Smooth muscle cell (in vitro differentiated cells): ENCODE data around the gene LRTM2. TPM values are rescaled to one million over a fixed set of nuclear protein-coding genes. Genes with fewer than 3 reads are reported as not detected.
"Not testable (repeated sequence)": the region's sequence is repeated elsewhere in the genome, so short reads cannot be mapped to it uniquely, and the experiment has no call there.

Experiments
- DNase-seq: peaks from one replicate; lab custom pipeline; 2025; ENCODE audit not compliant: unreplicated experiment; lab: John Stamatoyannopoulos, UW
- H2AFZ ChIP-seq: fragments of 200-600 bp; sonication (generic); 2 replicates; pipeline ENCODE4 v1.6.0; 2016; ENCODE audit warnings: antibody characterized with exemption, low read depth, mild to moderate bottlenecking
- H3F3A ChIP-seq: fragments of 200-600 bp; sonication (generic); 2 replicates; pipeline ENCODE4 v1.6.0; 2017; ENCODE audit warnings: antibody characterized with exemption, low read depth
- H3K27ac ChIP-seq: fragments of 200-600 bp; sonication (generic); 2 replicates; pipeline ENCODE4 v1.5.1; 2016; ENCODE audit warnings: low read depth, mild to moderate bottlenecking
- H3K27me3 ChIP-seq: fragments of 200-600 bp; sonication (generic); 2 replicates; pipeline ENCODE4 v1.6.1; 2016; ENCODE audit warnings: low read depth, mild to moderate bottlenecking
- H3K36me3 ChIP-seq: fragments of 200-600 bp; sonication (generic); 2 replicates; pipeline ENCODE4 v1.5.1; 2016; ENCODE audit warnings: low read depth
- H3K4me1 ChIP-seq: fragments of 200-600 bp; sonication (generic); 2 replicates; pipeline ENCODE4 v1.5.1; 2016; ENCODE audit warnings: low read depth
- H3K4me2 ChIP-seq: fragments of 200-600 bp; sonication (generic); 2 replicates; pipeline ENCODE4 v1.6.0; 2016; ENCODE audit warnings: mild to moderate bottlenecking
- H3K4me3 ChIP-seq: fragments of 200-600 bp; sonication (generic); 2 replicates; pipeline ENCODE4 v1.5.1; 2016; ENCODE audit warnings: mild to moderate bottlenecking
- H3K79me2 ChIP-seq: fragments of 200-600 bp; sonication (generic); 2 replicates; pipeline ENCODE4 v1.6.0; 2016; ENCODE audit warnings: low read depth, mild to moderate bottlenecking
- H3K9ac ChIP-seq: fragments of 200-600 bp; sonication (generic); 2 replicates; pipeline ENCODE4 v1.6.0; 2016; ENCODE audit warnings: low read depth
- H3K9me3 ChIP-seq: fragments of 200-600 bp; sonication (generic); replicated peaks from 2 replicates; pipeline ENCODE4 v1.5.1; 2016; ENCODE audit warnings: low read depth
- H4K20me1 ChIP-seq: fragments of 200-600 bp; sonication (generic); 2 replicates; pipeline ENCODE4 v1.6.0; 2016; ENCODE audit warnings: low read depth
- WGBS: methylation state at CpG from one replicate; pipeline ENCODE4 v1.1.7; 2016; ENCODE audit warnings: low lambda C conversion rate; 5-methylcytosine and 5-hydroxymethylcytosine counted together
- polyA plus RNA-seq: library from polyadenylated mRNA; unstranded; fragments of >200 nt; fragmentation: Nextera tagmentation; extraction: Ambion mirVana; gene quantifications from 2 replicates; pipeline ENCODE4 v1.2.1, GENCODE V29; 2016
- total RNA-seq: library from RNA; depleted of rRNA; stranded (reverse); fragments of >200 nt; gene quantifications from 2 replicates; pipeline ENCODE4 v1.2.3, GENCODE V29; 2014
- TF ChIP-seq, protein P1 (sequence below): fragments of 200-600 bp; sonication (generic); IDR thresholded peaks from 2 replicates; pipeline ENCODE4 v1.5.1; 2017; ENCODE audit warnings: borderline replicate concordance, mild to moderate bottlenecking, antibody characterized with exemption; ENCODE audit not compliant: insufficient read depth, poor library complexity, severe bottlenecking

LRTM2 gene
- total and polyA plus RNA-seq, 2 experiments from 2014 or later = not detected

DNA sequence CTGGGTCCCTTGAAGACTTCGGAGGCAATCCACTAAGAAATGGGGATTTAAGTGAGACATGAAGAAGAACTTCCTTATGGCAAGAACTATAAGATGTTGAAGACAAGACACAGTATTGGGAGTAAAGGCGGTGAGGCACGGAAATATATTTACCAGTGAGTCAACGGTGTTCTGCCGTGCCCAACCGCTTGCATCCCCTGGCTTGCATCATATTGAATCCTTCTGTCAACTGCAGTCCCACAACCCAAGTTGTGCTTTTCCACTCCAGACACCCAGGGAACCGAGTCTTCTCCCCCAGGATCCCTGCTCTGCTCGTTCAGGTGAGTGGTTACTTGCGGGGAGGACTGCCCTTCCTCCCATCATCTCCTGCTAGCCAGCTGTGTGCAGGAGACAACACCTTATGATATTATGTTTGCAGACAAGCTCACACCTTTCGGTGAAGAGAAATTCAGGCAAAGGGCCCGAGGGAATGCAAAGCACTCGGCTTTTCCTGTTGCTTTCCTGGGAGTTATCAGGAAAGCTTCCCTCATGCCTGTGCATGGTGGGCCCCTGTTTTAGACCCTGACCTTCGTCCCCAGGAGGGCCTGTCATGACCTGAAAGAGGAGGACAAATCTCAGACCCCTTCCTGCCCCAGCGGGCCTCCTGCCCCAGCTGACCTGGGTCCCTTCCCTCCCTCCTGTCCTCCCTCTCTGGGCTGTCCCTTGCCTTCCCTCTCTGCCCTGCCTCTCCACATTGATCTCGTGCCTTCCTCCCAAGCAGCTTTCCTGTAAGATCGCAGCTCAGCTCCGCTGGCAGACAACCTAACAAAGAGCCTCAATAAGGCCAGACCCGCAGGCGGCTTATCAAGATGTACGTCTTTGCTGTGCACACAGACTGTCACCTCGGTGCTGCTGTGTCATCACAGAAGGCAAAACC is 4.3 kb upstream of the LRTM2 start:
- no peaks in the 10 kb centered on the region for H3F3A ChIP-seq
- TF ChIP-seq, protein P1, sequence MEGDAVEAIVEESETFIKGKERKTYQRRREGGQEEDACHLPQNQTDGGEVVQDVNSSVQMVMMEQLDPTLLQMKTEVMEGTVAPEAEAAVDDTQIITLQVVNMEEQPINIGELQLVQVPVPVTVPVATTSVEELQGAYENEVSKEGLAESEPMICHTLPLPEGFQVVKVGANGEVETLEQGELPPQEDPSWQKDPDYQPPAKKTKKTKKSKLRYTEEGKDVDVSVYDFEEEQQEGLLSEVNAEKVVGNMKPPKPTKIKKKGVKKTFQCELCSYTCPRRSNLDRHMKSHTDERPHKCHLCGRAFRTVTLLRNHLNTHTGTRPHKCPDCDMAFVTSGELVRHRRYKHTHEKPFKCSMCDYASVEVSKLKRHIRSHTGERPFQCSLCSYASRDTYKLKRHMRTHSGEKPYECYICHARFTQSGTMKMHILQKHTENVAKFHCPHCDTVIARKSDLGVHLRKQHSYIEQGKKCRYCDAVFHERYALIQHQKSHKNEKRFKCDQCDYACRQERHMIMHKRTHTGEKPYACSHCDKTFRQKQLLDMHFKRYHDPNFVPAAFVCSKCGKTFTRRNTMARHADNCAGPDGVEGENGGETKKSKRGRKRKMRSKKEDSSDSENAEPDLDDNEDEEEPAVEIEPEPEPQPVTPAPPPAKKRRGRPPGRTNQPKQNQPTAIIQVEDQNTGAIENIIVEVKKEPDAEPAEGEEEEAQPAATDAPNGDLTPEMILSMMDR = no peak
- H3K27ac ChIP-seq = no peak overlapping the region
- H3K36me3 ChIP-seq = no peaks in the 10 kb centered on the region
- H3K4me1 ChIP-seq = peaks cover 7% of the 10 kb centered on the region
- no peaks in the 10 kb centered on the region for H4K20me1 ChIP-seq
- no peak for DNase-seq
- 58% methylated on average over 21 of the region's 21 CpGs for WGBS
- H3K4me2 ChIP-seq = no peak overlapping the region
- no peaks in the 10 kb centered on the region for H3K79me2 ChIP-seq
- H3K9ac ChIP-seq = no peak overlapping the region
- no peak overlapping the region for H2AFZ ChIP-seq
- H3K27me3 ChIP-seq = peaks cover 22% of the 10 kb centered on the region
- H3K9me3 ChIP-seq = no peaks in the 10 kb centered on the region
- H3K4me3 ChIP-seq = no peak overlapping the region

DNA sequence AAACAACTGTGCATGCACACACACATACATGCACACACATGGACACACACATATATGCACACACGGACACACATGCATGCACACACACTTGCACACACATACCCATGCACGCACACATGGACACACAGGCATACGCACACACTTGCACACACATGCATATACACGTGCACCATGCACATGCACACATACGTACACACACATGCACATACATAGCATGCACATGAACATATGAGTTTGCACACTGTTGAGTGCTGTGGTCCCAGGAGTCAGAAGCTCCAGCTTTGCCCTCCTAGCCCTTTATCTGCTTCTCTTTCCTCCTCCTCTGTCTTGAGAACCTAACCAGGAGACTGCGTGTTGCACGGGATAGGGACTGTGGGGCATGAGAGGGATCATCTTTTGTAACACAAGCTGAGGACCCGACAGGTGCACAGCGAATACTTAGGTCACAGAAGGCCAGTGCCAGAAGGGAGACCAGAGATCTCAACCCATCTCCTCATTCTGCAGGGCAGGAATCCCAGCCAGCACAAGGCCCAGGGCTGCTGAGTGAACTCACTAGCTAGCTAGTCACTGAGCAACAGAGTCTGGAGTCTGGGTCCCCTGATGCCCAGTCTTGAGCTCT is 3.5 kb upstream of the LRTM2 start:
- no peaks in the 10 kb centered on the region for H3F3A ChIP-seq
- TF ChIP-seq, protein P1 = no peak
- no peak overlapping the region for H3K4me2 ChIP-seq
- H3K9me3 ChIP-seq = no peaks in the 10 kb centered on the region
- H3K4me1 ChIP-seq = peaks cover 9% of the 10 kb centered on the region
- no peak overlapping the region for H3K27ac ChIP-seq
- DNase-seq = no peak
- no peaks in the 10 kb centered on the region for H3K79me2 ChIP-seq
- no peaks in the 10 kb centered on the region for H3K36me3 ChIP-seq
- H3K4me3 ChIP-seq = no peak overlapping the region
- no peak overlapping the region for H2AFZ ChIP-seq
- 99% methylated on average over 9 of the region's 9 CpGs for WGBS
- H3K27me3 ChIP-seq = peaks cover 30% of the 10 kb centered on the region
- no peaks in the 10 kb centered on the region for H4K20me1 ChIP-seq
- H3K9ac ChIP-seq = no peak overlapping the region

DNA sequence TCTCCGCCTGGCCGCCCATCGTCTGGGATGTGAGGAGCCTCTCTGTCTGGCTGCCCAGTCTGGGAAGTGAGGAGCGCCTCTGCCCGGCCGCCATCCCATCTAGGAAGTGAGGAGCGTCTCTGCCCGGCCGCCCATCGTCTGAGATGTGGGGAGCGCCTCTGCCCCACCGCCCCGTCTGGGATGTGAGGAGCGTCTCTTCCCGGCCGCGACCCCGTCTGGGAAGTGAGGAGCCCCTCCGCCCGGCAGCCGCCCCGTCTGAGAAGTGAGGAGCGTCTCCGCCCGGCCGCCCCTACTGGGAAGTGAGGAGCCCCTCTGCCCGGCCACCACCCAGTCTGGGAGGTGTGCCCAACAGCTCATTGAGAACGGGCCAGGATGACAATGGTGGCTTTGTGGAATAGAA is 2.4 kb upstream of the LRTM2 start:
- not testable (repeated sequence) for H3K4me2 ChIP-seq, H3F3A ChIP-seq, H3K27ac ChIP-seq, H3K9ac ChIP-seq, H3K9me3 ChIP-seq, H3K36me3 ChIP-seq, H3K4me3 ChIP-seq, H3K79me2 ChIP-seq, H4K20me1 ChIP-seq, H2AFZ ChIP-seq, DNase-seq
- Histone ChIP-seq H3K4me1 (peaks cover 13% of the 10 kb centered on the region), H3K27me3 (peaks cover 41% of the 10 kb centered on the region)
- WGBS = 95% methylated on average over 10 of the region's 28 CpGs

DNA sequence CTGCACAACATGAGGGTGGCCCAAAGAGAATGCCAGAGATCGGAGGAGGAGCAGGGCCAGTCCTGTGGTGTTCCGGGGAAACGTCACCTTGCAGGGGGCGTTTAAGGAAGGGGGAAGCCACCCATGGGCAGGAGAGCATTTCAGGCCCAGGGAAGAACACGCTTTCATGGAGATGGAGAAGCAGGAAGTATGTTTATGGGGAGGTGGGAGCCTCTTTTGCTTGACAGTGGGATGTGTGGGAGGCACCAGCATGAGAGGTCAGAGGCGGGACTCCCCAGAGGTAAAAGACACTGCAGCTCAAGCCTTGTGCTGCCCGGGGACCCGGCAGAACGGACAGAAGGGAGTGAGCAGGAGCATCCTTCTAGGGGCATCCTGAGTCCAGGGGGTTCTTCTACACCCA is 1.3 kb upstream of the LRTM2 start:
- H3F3A ChIP-seq = no peaks in the 10 kb centered on the region
- H3K79me2 ChIP-seq = no peaks in the 10 kb centered on the region
- no peak overlapping the region for H3K9ac ChIP-seq
- no peak overlapping the region for H3K27ac ChIP-seq
- peaks cover 13% of the 10 kb centered on the region for H3K4me1 ChIP-seq
- no peaks in the 10 kb centered on the region for H3K9me3 ChIP-seq
- H2AFZ ChIP-seq = no peak overlapping the region
- H3K36me3 ChIP-seq = no peaks in the 10 kb centered on the region
- DNase-seq = no peak
- no peak overlapping the region for H3K4me3 ChIP-seq
- TF ChIP-seq, protein P1 = no peak
- H3K4me2 ChIP-seq = no peak overlapping the region
- WGBS = 82% methylated on average over 9 of the region's 9 CpGs
- H4K20me1 ChIP-seq = no peaks in the 10 kb centered on the region
- H3K27me3 ChIP-seq = peaks cover 48% of the 10 kb centered on the region
